GM15510 (cell line): ENCODE results near the gene PHACTR1.

Experiments
- POLR2A ChIP-seq: IDR thresholded peaks from 3 replicates; pipeline ENCODE4 v1.6.1; 2011; ENCODE audit warnings: borderline replicate concordance; ENCODE audit not compliant: insufficient read length; ENCODE audit errors: extremely low read depth

PHACTR1 gene

GRCh38 chr6:12851123-12851695 is 134.6 kb downstream of the PHACTR1 start:
- no peak for TF ChIP-seq POLR2A

GRCh38 chr6:12861603-12862002 is 145.0 kb downstream of the PHACTR1 start:
- TF ChIP-seq POLR2A, result no peak

GRCh38 chr6:12865117-12865516 is 148.6 kb downstream of the PHACTR1 start:
- TF ChIP-seq POLR2A, result no peak

DNA sequence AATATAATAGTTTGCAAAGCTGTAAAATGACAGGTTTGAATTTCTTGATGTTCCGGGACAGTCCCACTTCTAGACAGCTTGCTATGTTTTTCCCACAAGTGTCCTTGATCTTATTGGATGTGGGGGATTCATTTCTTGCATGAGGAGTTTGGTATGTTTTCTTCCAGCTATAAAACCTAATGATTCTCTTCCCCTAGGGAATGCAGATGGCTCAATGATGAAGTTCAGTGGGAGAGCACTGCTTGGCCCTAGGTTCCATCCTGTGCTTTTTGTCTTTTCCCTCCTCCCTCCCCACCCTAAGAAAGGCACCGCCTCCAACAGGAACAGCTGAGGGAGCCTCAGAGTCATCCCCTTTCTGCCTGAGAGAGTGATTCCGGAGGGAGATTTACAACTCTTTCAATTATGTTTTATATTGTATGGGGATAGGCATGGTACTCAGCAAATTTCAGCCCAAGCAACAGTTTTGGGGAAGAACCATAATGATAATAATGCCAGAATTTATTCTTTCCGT is 149.2 kb downstream of the PHACTR1 start:
- no peak for TF ChIP-seq POLR2A

DNA sequence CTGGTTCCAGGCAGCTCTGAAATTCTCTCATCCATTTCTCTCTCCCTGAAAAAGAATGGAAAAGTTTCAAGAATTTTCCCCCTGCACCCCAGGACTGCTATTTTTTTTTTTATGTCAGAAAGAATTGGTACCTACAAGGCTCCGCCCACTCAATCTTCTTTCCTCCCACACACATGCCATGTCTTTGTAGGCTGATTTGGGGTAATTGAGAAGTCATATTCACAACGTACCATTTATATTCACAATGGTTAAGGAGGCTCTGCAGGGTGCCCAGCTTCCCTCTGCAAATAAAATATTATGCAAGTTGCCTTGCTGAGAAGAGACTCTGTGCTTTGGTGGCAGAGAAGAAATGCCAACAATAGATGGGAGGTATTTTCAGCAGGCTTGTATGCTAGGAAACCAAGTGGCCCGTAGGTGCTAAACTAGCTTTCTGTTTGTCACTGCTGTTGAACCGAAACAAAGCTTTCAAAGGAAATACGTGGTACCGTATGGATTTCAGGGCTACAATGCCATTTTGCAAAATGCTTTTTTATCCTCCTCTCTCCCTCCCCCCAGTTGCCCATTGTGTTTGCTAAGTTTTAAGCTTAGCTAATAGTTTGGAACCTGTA is 150.0 kb downstream of the PHACTR1 start:
- TF ChIP-seq POLR2A, result no peak

DNA sequence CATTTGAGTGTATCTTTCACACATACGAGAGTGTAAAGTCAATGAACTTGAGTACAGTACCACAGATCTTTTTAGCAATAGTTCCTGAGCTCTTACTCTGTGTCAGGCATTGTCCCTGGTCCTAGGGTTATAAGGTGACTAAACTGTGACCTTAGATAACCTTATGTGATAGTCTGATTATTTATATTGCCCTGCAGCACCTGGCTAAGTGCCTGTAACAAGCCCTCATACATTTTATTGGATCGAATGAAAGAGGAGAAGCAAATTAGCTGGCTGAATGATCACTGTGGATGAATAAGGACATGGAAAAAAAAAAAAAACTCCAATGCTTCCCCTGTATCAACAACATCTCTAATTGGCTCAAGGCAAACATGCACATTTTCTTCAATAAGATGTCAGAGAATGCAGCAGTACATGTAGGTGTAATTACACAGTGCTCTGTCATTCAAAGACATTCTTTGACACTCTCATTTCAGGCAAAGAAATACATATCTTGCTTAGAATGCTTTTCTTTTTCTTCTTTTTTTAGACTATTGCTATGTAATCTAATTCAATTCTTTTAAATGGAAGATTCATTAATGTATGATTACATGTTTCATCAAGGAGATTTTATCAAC is 153.4 kb downstream of the PHACTR1 start:
- TF ChIP-seq POLR2A, result no peak

GRCh38 chr6:12873691-12874090 is 157.1 kb downstream of the PHACTR1 start:
- no peak for TF ChIP-seq POLR2A

GRCh38 chr6:12875051-12875450 is 158.5 kb downstream of the PHACTR1 start:
- no peak for TF ChIP-seq POLR2A

DNA sequence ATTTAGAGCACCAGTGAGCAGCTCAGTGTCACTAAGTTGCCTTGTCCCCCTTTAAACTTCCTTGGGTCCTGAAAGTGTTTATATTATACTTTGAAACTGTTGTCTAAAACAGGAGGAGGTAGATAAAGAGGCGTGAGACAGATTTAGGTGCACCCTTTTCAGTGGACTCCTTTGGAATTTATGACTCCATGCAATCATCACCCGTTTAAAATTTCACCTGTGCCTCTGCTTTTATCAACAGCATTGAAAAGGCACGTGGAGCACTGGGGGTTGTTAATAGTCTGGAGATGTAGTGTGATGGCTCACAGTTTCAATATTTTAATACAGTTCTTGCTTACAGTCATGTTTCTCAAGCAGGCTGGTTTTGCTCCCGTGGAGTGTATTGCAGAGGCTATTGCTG is 162.2 kb downstream of the PHACTR1 start:
- TF ChIP-seq POLR2A, result no peak

- TF ChIP-seq POLR2A, result no peak
These were observed 166.3 kb downstream of the PHACTR1 start for GRCh38 chr6:12882761-12883290.

- TF ChIP-seq POLR2A, result no peak
These were observed 168.4 kb downstream of the PHACTR1 start for GRCh38 chr6:12884983-12885382.

DNA sequence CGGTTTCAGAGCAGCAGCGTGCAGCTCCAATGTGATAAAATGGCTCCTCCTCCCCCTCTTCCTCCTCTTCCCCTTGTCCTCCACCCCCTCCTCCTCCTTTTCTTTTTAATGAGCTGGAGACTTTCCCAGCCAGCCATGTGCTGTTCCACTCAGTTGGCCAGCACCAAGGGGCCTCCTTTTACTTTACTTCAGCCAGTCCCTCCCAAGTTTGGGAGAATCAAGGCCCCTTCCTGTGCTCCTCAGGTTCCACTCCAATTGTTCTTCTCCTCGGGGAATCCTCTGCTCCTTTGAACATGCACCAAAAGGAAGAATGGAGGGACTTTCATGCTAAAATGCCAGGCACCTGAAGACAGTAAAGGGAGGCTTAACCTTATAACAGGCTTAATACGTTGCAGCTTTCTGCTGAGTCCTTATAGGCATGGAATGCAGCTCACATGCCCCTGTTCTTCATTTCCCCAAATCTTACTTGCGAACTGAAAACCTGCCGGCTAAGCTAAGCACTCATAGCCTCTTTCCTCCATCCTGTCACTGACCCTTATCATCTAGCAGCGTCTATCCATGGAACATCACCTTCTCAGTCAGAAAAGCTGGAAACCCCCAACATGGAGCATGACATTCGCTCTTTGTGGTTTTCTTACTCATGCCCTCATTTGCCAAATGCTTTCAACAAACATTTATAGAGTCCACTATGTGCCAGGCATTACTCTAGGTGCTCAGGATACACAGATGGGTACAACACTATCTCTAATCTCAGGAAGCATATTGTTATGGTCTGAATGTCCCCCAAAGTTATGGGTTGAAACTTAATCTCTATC is 170.6 kb downstream of the PHACTR1 start:
- no peak for TF ChIP-seq POLR2A

DNA sequence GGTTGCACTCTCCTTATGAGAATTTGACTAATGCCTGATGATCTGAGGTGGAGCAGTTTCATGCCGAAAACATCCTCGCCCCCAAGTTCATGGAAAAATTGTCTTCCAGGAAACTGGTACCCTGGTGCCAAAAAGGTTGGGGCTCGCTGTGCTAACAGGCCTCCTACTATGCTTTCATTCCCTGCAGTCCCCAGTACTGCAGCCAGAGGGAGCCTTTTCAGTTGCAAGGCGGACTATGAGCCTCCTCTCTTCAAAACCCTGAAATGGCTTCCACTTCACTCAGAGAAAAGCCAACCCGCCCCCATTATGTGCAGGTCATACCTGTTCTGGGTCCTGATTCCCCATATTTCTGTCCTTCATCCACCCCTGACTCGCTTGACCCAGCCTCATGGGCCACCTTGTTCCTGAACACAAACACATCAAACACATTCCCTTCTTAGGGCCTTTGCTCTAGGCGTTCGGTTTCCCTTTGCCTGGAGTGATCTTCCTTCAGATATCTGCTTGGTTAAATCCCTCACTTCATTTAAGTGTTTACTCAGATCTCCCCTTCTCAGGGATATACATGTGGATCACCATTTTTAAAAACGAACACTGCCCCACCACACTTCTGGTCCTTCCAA is 173.7 kb downstream of the PHACTR1 start:
- TF ChIP-seq POLR2A, result no peak

DNA sequence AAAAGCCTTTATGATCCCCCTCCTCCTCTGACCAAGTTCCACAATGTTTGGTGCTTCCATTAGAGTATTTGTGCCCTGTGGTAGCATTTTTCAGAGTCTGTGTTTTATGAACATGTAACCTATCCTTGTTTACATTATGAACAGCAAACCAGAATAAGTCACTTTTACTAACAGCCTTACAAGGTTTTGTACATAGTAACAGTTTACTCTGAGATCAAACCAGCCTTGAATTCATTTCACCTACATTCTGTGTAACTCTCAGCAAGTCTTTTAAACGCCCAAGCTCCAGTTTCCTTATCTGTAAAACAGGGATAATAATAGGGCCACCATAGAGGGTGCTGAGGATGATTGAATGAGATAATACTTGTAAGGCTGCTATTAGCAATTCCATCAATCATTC is 175.0 kb downstream of the PHACTR1 start:
- no peak for TF ChIP-seq POLR2A
